K562 (cell line): Measurements from ENCODE around the gene CCL21. TPM values are rescaled to one million over a fixed set of nuclear protein-coding genes. Genes with fewer than 3 reads are reported as not detected.

Experiments
- ATAC-seq: fragments of 200-7000 bp; cut with Tn5 transposase; 3 replicates; pipeline ENCODE4 v1.9.1; 2020; ENCODE audit warnings: moderate library complexity
- BruUV-seq: library from RNA; stranded (reverse); fragments of 400-500 nt; replicated peaks from 2 replicates; lab custom pipeline; 2021; lab: Mats Ljungman, UMichigan
- CTCF ChIA-PET: fragments of 300-600 bp; formaldehyde crosslinking; extraction: SDS; loops from one replicate; lab custom pipeline; 2021; ENCODE audit warnings: low intra/inter-chr PET ratio; lab: Yijun Ruan, JAX
- POLR2A ChIA-PET: fragments of 300-600, 350-650 bp; sonication (Branson Sonifier 250); formaldehyde crosslinking; extraction: SDS; loops from one replicate; lab custom pipeline; 2021; ENCODE audit warnings: antibody characterized with exemption, inconsistent platforms; lab: Yijun Ruan, JAX
- DNase-seq, 4 experiments: peaks; one replicate each; pipeline versions ENCODE4 v3.0.0 to v3.0.0-alpha.2; 2011 to 2018; ENCODE audit warnings: low spot score in 3 of 4, mixed read lengths in 3 of 4; ENCODE audit errors: extremely low read depth in 1 of 4
- FAIRE-seq: peaks from 2 replicates; lab custom pipeline; 2011; peaks lifted over from hg19 to GRCh38; lab: Jason Lieb, UNC
- H2AFZ ChIP-seq: 2 replicates; pipeline ENCODE4 v1.6.0; 2011; ENCODE audit warnings: low read depth, low read length, control low read depth, inconsistent platforms
- H3K27ac ChIP-seq: fragments of 200-600 bp; 3 replicates; pipeline ENCODE4 v1.8.0; 2011; ENCODE audit warnings: low read depth, mild to moderate bottlenecking, control low read depth, inconsistent platforms, low read length, moderate library complexity, mixed read lengths; ENCODE audit errors: extremely low read depth
- H3K27me3 ChIP-seq, 2 experiments: fragments of 300-600 bp in 1 of 2; 2 replicates in 1 of 2; 3 replicates in 1 of 2; pipeline versions ENCODE4 v1.6.0 to v1.8.0; 2011; ENCODE audit warnings: inconsistent platforms in 2 of 2, low read length in 2 of 2, mild to moderate bottlenecking in 1 of 2, mixed read lengths in 1 of 2, moderate library complexity in 1 of 2; ENCODE audit not compliant: control insufficient read depth in 2 of 2, insufficient read depth in 2 of 2
- H3K36me3 ChIP-seq: fragments of 300-600 bp; 3 replicates; pipeline ENCODE4 v1.8.0; 2011; ENCODE audit warnings: mild to moderate bottlenecking, low read length, inconsistent platforms; ENCODE audit not compliant: control insufficient read depth, insufficient read depth
- H3K4me1 ChIP-seq, 2 experiments: fragments of 200-600 bp in 1 of 2; replicated peaks in 1 of 2; 2 replicates in 1 of 2; 3 replicates in 1 of 2; pipeline versions ENCODE4 v1.5.1 to v1.8.0; 2011; ENCODE audit warnings: inconsistent platforms in 2 of 2, low read length in 2 of 2, mild to moderate bottlenecking in 1 of 2, mixed read lengths in 1 of 2, moderate library complexity in 1 of 2; ENCODE audit not compliant: control insufficient read depth in 2 of 2, insufficient read depth in 2 of 2
- H3K4me2 ChIP-seq: 2 replicates; pipeline ENCODE4 v1.6.1; 2011; ENCODE audit warnings: low read length, control low read depth, inconsistent platforms, mixed read lengths; ENCODE audit not compliant: insufficient read depth
- H3K4me3 ChIP-seq: fragments of 200-600 bp; sonication (generic), shearing (Covaris generic); 2 replicates; pipeline ENCODE4 v1.5.1; 2016; ENCODE audit warnings: control low read depth, inconsistent platforms
- H3K79me2 ChIP-seq: fragments of 200-600 bp; 3 replicates; pipeline ENCODE4 v1.8.0; 2011; ENCODE audit warnings: low read length, inconsistent platforms; ENCODE audit not compliant: control insufficient read depth, insufficient read depth
- H3K9ac ChIP-seq, 2 experiments: 2 replicates each; pipeline versions ENCODE4 v1.6.0 to v1.6.1; 2011; ENCODE audit warnings: low read depth in 2 of 2, low read length in 2 of 2, control low read depth in 1 of 2, inconsistent platforms in 1 of 2, mild to moderate bottlenecking in 1 of 2, mixed read lengths in 1 of 2; ENCODE audit not compliant: insufficient read depth in 1 of 2
- H3K9me1 ChIP-seq: one replicate; pipeline ENCODE4 v1.6.0; 2011; ENCODE audit warnings: inconsistent platforms, mild to moderate bottlenecking, low read length, moderate library complexity; ENCODE audit not compliant: control insufficient read depth, insufficient read depth
- H3K9me3 ChIP-seq: replicated peaks from 2 replicates; pipeline ENCODE4 v1.5.1; 2011; ENCODE audit warnings: low read depth, low read length, inconsistent platforms; ENCODE audit not compliant: control insufficient read depth, insufficient read depth
- H4K20me1 ChIP-seq: replicated peaks from 2 replicates; pipeline ENCODE4 v1.6.1; 2011; ENCODE audit warnings: low read length, inconsistent platforms, mixed read lengths; ENCODE audit not compliant: control insufficient read depth, insufficient read depth
- BDP1 ChIP-seq: IDR thresholded peaks from 3 replicates; pipeline ENCODE4 v1.6.1; 2011; ENCODE audit not compliant: insufficient read length, insufficient read depth
- BRCA1 ChIP-seq, 2 experiments: fragments of 450-650 bp in 1 of 2; sonication (generic) in 1 of 2; formaldehyde crosslinking in 1 of 2; IDR thresholded peaks; 2 replicates each; pipeline versions ENCODE4 v1.5.0 to v1.6.1; 2017 to 2020; ENCODE audit warnings: mild to moderate bottlenecking in 1 of 2, missing genetic modification reagents in 1 of 2
- CLOCK ChIP-seq: fragments of 250-450 bp; sonication (Bioruptor Pico); IDR thresholded peaks from 2 replicates; pipeline ENCODE4 v1.4.0; 2020; ENCODE audit warnings: mild to moderate bottlenecking, moderate library complexity, borderline replicate concordance
- HOMEZ ChIP-seq: fragments of 250-450 bp; sonication (Bioruptor Pico); IDR thresholded peaks from 2 replicates; pipeline ENCODE4 v1.4.0; 2020; ENCODE audit warnings: mild to moderate bottlenecking, moderate library complexity
- NCOR1 ChIP-seq: fragments of 450-650 bp; IDR thresholded peaks from 2 replicates; pipeline ENCODE4 v1.6.1; 2016; ENCODE audit warnings: mild to moderate bottlenecking, moderate library complexity
- RAD21 ChIP-seq, 2 experiments: fragments of 250-450 bp in 1 of 2; fragments of 450-650 bp in 1 of 2; sonication (Bioruptor Pico) in 1 of 2; formaldehyde crosslinking in 1 of 2; IDR thresholded peaks in 1 of 2; conservative IDR thresholded peaks in 1 of 2; 2 replicates each; pipeline versions ENCODE4 v1.4.0 to v1.8.0; 2020 to 2022; ENCODE audit warnings: mild to moderate bottlenecking in 2 of 2, moderate library complexity in 1 of 2
- RAD51 ChIP-seq: fragments of 450-650 bp; IDR thresholded peaks from 2 replicates; pipeline ENCODE4 v1.7.1; 2016; ENCODE audit warnings: low read depth, mild to moderate bottlenecking, borderline replicate concordance
- RB1 ChIP-seq: fragments of 450-650 bp; IDR thresholded peaks from 2 replicates; pipeline ENCODE4 v1.6.1; 2017; ENCODE audit warnings: low read depth, mild to moderate bottlenecking
- UBTF ChIP-seq, 2 experiments: IDR thresholded peaks; 2 replicates each; pipeline ENCODE4 v1.6.1; 2012; ENCODE audit warnings: improper control_type of control experiment in 2 of 2, low read depth in 2 of 2, low read length in 2 of 2, borderline replicate concordance in 1 of 2
- WGBS: fragments of 100-300 bp; shearing (Covaris generic); methylation state at CpG from one replicate; pipeline ENCODE4 v1.1.6; 2016; ENCODE audit warnings: low coverage, mixed read lengths; ENCODE audit not compliant: insufficient coverage; ENCODE audit errors: missing lambda C conversion rate; 5-methylcytosine and 5-hydroxymethylcytosine counted together
- in situ Hi-C: fragments of 300-500 bp; cut with MboI; formaldehyde crosslinking; loops from 4 replicates; pipeline ENCODE4 v1.15.0; 2018; ENCODE audit warnings: inconsistent platforms, mixed read lengths
- intact Hi-C: fragments of 100-400 bp; cut with micrococcal nuclease; formaldehyde crosslinking; loops from 2 replicates; pipeline ENCODE4 v1.14.2; 2022
- polyA plus RNA-seq, 8 experiments: library from polyadenylated mRNA; depleted of rRNA in 4 of 8; stranded (reverse) in 5 of 8; unstranded in 3 of 8; fragments of >200 nt; fragmentation: Nextera tagmentation in 2 of 8; fragmentation: Illumina TruSeq in 1 of 8; extraction: Ambion mirVana in 2 of 8; extraction: Trizol in 1 of 8; gene quantifications; 2 replicates each; pipeline versions ENCODE4 v1.2.1 to v1.2.3, GENCODE V29; 2011 to 2014; ENCODE audit warnings: inconsistent platforms in 1 of 8, missing spikeins in 1 of 8
- total RNA-seq, 7 experiments: library from RNA; depleted of rRNA in 6 of 7; stranded (reverse); fragments of >200 nt in 6 of 7; fragmentation: Illumina TruSeq in 2 of 7; extraction: Trizol in 2 of 7; gene quantifications; 2 replicates each; pipeline versions ENCODE4 v1.2.1 to v1.2.3, GENCODE V29; 2011 to 2021; ENCODE audit warnings: low replicate concordance in 1 of 7

CCL21 gene
- total and polyA plus RNA-seq, 9 of the 15 experiments (the other 6 are each of a cell fraction or from before 2014, with no cell fraction given), result not detected

GRCh38 chr9:34665067-34665380 lies 44.9 kb downstream of the CCL21 start:
- Histone ChIP-seq H3K4me3 (peak overlapping the region; percentile 48), H3K27ac (peak overlapping the region; percentile 60; the same call in 2 of the 3 replicates), H3K79me2 (peaks cover 28% of the 10 kb centered on the region), H3K27me3 (no peaks in the 10 kb centered on the region), H4K20me1 (0 out of 2 replicates have a peak, but pooled peaks cover 4% of the 10 kb centered on the region), H3K9me1 (peaks cover 2% of the 10 kb centered on the region), H3K36me3 (peaks cover 14% of the 10 kb centered on the region; the same call in 2 of the 3 replicates), H3K9ac (peak overlapping the region; percentile 43 to 92; a peak in 3 of 4 replicates), H3K4me1 (peaks cover 17 to 18% of the 10 kb centered on the region in 2 experiments), H3K9me3 (no peaks in the 10 kb centered on the region), H2AFZ (peak overlapping the region; percentile 82; the same call in 1 of the 2 replicates), H3K4me2 (peak overlapping the region; percentile 83)
- ATAC-seq (peak; percentile 32), FAIRE-seq (no peak), DNase-seq (no peak)
- WGBS, result 0% methylated on average over 16 of the region's 26 CpGs
- intact Hi-C loops, result no loop called here
- no TSS peak for BruUV-seq
- in situ Hi-C loops, result no loop called here
- ChIA-PET POLR2A (interaction anchor here (0.6 to 1.3 kb wide), 4 partner anchors 18 to 832 kb away, joined by 3 read pairs; partner anchors contain the start of gene GALT), CTCF (interaction anchor here (1.0 to 1.2 kb wide), 3 partner anchors 17 to 37 kb away, joined by 3 to 4 read pairs (median 3); partner anchors contain the start of gene GALT)
- TF ChIP-seq RB1 (no peak), HOMEZ (CRISPR knock-in tag) (no peak), BDP1 (no peak), NCOR1 (no peak), UBTF (IDR thresholded peaks at IDR 0.05; ENCODE audit: borderline replicate concordance in 1 of 2, low read depth in 2 of 2, low read length in 2 of 2) (no peak), BRCA1 (IDR thresholded peaks at IDR 0.05) (no peak), BRCA1 (CRISPR knock-in tag; IDR thresholded peaks at IDR 0.05) (no peak), RAD51 (no peak), CLOCK (CRISPR knock-in tag) (no peak), RAD21 (CRISPR knock-in tag; conservative IDR thresholded peaks at IDR 0.05 in 1 of 2, IDR thresholded peaks at IDR 0.05 in 1 of 2) (no peak)
